ENCODE results near the gene SVOPL.
"Not testable (repeated sequence)": the region's sequence is repeated elsewhere in the genome, so short reads cannot be mapped to it uniquely, and the experiment has no call there.

The SVOPL gene

DNA sequence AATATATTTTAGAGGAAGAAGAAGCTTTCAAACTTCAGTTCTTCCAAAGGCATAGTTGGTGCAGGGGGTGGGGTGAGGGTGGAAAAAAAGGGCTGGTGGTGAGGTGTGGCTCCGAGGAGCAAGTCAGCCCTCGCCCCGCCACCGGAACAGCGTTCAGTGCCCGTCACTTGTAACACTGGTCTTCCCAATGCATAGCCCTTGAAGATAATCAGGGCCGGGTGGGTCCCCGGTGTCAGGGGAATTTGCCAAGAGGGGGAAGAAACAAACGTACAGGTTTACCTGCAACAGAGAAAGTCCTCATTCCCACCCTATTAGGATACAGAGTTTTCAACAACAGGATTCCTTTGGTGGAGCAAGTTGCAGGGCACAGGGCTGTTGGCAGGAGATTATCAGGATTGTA lies 1.5 kb downstream of the SVOPL start:
- DNase-seq: no peak

DNA sequence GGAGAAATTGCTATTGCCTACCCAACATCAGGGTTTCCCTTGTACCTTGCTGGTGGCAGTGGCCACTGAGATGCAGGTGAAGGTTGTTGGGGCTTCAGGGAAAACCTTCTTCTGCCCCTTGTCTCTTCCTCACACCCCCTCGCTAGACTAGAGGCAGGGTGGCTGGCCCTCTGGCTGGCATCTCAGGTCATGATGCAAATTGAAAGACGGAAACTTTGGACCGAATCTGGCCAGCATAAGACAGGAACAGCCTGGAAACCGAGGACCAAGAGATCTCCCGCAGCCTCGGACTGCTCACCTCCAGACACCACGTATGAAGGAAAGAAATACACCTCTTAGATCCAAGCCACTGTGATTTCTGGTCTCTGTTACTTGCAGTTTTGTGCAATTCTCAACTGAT lies 2.9 kb downstream of the SVOPL start:
- no peak for DNase-seq

DNA sequence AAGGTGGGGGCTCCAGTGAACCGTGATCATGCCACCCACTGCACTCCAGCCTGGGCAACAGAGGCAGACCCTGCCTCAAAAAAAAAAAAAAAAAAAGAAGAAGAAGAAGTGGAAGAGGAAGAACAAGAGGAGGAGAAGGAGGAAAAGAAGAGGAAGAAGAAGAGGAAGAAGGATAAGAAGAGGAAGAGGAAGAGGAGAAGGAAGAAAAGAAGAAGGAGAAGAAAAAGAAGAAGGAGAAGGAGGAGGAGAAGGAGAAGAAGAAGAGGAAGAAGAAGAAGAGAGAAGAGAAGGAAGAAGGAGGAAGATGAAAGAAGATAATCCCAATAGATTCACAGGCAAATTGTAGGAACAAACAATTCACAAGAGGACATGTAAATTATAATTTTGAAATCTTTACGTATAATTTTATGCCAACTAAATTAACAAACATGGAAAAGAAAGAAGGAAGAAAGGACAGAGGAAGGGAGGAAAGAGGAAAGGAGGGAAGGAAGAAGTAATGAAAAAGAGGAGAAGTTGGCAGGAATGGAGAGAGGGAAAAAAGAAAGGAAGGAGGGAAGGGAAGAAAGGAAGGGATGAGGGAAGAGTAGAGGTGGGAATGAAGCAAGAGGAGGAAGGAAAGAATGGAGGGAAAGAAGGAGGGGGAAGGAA lies 3.5 kb downstream of the SVOPL start:
- DNase-seq: no peak

DNA sequence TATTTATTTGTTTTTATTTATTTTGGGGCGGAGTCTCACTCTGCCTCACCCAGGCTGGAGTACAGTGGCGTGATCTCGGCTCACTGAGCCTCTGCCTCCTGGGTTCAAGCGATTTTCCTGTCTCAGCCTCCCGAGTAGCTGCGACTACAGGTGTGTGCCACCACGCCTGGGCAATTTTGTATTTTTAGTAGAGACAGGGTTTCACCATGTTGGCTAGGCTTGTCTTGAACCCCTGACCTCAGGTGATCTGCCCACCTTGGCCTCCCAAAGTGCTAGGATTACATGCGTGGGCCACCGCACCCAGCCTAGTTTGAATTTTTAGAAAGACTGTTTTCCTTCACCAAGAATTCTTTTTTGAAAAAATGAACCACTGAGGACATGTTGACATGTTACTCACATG lies 5.4 kb downstream of the SVOPL start:
- DNase-seq: not testable (repeated sequence)

DNA sequence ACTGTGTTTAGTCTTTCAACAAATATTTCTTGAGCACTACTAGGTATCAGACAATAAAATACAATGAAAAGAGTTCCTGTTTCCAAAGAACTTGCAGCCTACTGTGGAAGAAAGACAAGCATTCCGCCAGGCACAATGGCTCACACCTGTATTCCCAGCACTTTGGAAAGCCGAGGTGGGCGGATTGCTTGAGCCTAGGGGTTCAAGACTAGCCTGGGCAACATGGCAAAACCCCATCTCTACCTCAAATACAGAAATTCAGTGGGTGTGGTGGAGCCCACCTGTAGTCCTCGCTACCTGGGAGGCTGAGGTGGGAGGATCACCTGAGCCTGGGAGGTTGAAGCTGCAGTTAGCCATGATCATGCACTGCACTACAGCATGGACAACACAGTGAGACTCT lies 6.1 kb downstream of the SVOPL start:
- no peak for DNase-seq

DNA sequence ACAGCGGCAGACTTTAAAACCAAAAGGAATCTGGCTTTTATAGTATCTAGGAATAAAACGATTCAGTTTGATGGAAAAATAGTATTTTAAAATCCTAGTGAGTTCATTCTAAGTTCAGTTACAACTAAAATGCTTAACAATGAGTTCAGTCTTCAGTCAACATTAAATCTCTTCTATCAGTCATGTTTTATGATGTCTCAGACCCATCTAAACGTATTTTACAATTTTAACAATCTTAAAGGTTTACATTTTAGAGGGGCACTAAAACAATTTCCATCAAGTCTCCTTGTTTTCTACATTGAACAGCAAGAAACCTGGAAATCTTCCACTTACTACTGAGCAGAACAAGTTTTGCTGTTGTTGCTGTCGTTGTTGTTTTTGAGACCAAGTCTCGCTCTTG lies 10.0 kb downstream of the SVOPL start:
- no peak for DNase-seq

DNA sequence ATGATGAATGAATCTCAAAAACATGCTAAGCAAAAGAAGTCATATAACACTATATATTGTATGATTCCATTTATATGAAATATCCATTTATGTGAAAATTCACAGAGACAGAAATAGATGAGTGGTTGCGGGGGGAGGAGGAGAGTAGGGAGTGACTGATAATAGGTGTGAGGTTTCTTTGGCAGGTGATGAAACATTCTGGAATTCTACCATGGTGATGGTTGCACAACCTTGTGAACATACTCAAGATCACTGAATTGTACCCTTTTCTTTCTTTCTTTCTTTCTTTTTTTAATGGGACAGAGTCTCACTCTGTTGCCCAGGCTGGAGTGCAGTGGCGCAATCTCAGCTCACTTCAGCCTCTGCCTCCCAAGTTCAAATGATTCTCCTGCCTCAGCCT lies 10.7 kb downstream of the SVOPL start:
- DNase-seq: no peak

DNA sequence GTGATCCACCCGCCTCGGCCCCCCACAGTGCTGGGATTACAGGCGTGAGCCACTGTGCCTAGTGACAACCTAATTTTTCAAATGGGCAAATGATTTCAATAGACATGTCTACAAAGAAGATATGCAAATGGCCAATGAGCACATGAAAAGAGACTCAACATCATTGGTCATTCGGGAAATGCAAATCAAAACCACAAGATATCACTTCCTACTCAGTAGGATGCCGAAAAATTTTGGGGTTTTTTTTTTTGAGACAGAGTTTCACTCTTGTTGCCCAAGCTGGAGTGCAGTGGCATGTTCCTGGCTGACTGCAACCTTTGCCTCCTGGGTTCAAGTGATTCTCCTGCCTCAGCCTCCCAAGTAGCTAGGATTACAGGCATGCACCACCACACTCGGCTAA lies 13.1 kb downstream of the SVOPL start:
- not testable (repeated sequence) for DNase-seq

DNA sequence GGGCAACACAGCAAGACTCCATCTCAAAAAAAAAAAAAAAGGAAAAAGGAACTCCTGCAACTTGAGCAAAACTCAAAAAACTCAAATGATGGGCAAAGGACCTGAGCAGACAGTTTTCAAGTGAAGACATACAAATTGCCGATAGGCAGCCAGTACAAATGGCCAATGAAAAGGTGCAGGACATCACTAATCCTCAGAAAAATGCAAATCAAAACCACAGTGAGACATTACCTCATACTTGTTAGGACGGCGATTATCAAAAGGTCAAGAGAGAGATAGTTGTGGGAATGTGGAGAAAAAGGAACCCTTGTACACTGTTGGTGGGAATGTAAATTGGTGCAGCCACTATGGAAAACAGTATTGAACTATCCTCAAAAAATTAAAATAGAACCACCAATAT lies 16.8 kb downstream of the SVOPL start:
- no peak for DNase-seq

DNA sequence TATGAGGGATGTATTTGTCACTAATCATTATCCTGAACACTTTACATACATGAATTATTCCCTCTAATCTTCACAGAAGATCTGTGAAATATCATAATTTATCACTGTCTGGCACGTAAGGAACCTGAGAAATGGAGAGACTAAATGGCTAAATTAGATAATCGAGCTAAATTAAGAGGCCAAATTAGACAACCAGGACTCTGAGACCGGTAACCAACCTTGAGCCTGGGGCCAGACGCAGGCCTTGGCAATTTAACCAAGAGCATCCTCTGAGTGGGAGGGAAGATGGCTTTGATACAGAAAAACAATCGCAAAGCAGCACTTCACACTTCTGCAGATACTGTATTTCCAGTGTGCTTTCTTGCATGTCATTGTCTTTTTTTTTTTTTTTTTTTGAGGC lies 21.4 kb downstream of the SVOPL start:
- no peak for DNase-seq

DNA sequence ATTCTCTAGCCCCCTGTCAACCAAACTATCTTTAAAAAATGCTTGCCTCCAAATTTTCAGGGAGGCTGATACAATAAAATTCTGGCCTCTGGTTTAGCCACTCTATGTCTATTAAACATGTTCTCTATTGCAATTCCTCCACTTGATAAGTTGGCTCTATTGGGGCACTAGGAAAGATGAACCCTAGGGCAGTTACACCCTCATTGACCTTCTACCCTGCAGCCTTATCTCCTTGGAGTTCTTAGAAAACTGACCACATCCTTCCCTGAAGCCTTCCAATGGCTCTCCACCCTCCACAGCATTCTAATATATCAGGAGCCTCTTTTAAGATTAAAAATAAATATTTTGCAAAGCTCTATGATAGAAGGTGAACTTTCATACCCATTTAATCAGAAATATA lies 30.6 kb downstream of the SVOPL start:
- DNase-seq: no peak

DNA sequence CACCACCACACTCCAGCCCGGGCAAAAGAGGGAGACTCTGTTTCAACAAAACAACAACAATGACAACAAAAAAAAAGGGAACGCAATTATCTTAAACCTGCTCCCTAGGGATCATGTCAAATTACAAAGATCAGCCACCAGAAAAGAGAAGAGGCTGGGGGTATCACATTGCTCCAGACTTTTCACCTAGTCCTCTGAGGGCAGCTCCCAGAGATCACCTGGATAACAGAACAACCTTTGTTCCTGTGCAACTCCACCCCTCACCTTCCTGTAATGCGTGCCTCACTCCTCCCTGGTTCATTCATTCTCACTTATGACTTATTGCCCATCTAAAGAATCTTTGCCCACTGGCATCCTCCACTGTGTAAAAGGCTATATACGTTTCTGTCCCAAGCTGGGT lies 31.8 kb downstream of the SVOPL start:
- no peak for DNase-seq

DNA sequence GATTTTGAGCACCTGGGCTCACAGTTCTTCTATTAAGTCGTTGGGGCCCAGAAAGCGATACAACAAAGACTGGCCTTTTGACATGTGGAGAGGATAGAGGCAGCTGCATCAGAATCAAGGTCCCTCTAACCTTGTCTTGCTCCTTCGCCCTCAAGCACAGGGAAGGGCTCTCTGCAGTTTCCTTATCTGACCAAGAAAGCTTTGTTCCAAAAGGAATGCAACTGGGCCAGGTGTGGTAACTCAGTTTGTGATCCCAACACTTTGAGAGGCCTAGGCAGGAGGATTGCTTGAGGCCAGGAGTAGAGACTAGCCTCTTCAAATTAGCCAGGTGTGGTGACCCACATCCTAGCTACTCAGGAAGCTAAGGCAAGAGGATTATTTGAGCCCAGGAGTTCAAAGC lies 32.2 kb downstream of the SVOPL start:
- no peak for DNase-seq

DNA sequence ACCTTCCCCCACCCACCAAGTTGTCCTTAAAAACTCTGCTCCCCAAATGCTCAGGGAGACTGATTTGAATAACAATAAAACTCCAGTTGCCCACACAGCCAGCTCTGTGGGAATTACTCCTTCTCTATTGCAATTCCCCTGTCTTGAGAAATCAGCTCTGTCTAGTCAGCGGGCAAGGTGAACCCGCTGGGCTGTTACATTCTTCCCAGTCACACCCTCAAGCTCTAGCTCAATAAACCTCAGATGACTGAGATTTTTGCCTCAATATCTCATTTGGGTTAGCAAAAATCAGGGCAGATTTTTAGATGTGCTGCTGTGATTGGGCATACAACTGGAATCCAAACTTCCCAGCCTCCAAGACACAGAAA lies 32.9 kb downstream of the SVOPL start:
- no peak for DNase-seq

DNA sequence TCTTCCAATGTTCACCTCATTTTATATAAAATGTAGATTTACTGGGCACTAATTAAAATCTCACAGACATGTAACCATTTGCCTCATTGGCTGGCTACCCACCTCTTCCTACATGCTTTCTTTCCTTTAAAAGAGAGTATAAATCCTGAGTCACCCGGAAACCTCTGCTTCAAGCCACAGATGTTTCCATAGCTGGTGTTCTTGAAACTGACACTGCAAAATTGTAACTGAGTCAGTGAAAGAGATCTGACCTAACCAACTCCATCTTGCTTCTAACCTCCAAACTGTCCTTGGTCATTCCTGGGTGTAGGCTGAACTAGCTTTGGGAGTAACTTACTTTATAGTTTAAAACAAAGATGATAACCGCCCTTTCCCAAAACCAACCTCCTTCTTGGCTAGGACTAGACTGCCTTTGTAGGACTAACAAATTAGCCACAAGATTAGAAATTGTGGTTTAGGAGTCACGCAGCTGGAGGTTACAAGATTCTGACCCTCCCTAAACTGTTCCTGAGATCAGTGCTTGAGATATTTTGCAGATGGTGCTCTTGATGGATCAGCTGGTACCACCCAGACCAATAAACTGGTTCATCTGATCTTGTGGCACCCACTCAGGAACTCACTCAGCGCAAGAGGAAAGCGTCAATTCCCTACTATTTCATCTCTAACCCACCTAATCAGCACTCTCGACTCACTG lies 33.5 kb downstream of the SVOPL start:
- DNase-seq: no peak

DNA sequence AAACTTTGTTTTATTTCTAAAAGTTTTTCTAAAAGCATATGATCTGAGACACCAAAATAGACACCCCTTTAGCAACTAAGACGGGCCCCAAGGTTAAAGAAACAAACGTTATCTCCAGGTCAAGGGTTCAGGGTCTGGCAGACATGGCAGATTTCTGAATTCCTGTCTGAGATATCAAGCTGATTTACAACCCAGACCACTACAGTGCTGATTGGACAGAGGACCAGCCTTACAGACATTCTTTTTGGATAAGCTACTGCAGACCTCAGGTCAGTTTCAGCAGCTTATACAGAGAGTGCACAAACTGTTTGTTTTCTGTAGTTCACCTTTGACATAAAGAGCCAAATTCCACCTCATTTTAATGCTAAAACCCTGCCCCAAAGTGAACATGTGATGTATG lies 34.8 kb downstream of the SVOPL start:
- DNase-seq: no peak

DNA sequence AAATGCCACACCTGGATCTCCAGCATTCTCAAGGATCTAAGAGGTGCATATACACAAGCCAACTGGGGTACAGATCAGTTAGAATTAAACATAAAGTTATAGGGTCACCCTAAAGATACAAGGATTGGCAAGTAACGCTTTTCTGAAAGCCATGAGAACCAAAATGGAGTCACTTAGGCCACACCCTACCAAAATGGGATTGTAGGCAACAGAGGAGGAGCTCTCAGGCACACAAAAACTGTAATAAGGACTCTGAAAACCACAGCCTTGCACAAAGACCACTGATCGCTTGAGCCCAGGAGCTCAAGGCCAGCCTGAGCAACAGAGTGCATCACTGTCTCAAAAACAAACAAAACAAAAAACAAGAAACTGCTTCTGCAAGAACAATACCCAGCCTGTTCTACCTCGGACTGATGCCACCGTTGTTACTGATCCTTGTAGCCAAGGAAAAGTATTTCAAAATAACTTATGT lies 35.5 kb downstream of the SVOPL start:
- DNase-seq: no peak

DNA sequence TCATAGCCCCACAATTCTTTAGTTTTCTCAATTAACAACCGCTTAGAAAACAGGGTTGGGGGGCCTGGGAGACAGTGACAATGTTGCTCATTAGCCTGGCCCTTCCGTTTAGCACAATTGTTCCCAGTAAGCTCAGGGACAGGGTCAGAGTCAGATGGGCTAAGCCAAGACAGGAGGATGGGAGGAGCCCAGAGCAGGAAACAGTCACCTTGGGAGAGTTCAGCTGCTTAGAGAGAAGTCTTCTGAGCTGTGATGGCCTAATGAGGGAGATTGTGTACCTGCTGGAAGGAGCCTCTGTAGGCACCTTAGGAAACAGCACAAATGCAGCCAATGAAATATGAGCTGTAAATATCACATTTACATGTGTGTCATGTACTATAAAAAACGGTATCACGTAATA lies 35.9 kb downstream of the SVOPL start:
- no peak for DNase-seq

DNA sequence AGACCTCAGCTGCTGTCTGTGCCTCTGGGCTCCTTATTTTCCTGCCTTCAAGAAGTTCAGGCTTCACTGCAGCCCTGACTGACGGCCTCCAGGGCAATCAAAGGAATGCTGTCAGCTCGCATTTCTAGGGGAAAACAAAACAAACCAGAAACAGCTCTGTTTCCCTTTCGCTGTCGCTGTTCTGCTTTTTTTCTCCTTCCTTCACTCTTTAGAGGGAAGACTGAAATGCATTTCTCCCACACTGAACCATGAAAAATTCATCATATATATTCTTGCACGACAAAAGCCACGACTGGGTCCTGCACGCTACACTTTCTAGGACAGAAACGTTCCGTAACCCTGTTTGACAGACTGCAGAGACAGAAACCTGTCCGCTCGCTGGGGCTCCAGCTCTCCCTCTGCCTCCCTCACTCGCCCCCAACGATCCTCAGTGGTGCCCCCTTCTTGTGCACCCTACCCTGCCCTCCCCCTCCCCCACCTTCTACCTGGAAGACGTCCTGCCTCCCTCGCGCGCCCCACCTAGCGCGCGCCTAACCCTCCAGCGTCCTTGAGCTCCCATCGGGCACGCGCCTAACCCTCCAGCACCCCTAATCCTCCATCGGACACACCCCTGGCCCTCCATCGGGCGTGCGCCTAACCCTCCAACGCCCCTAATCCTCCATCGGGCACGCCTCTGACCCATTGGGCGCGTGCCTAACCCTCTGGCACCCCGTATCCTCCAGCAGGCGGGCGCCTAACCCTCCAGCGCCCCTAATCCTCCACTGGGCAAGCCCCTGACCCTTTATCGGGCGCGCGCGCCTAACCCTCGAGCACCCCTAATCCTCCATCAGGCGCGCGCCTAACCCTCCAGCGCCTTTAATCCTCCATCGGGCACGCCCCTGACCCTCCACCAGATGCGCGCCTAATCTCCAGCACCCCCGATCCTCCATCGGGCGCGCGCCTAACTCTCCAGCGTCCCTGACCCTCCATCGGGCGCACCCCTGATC lies 37.1 kb downstream of the SVOPL start:
- DNase-seq: peak; percentile 65

DNA sequence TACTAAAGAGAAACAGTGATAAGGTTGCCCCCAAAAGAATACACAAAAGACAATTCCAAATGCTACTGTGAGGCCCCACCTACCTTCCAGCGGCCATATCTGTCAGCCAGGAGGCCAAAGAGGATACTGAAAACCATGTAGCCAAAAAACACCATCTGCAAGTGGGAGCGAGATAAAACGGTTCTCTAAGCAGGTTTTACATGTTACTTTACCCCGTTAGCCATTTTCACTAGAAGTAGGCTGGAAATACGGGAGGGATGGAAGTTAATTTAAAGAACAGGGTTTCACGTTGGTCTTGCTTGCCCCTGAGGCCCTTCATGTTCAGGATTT lies 38.2 kb downstream of the SVOPL start:
- no peak for DNase-seq

DNA sequence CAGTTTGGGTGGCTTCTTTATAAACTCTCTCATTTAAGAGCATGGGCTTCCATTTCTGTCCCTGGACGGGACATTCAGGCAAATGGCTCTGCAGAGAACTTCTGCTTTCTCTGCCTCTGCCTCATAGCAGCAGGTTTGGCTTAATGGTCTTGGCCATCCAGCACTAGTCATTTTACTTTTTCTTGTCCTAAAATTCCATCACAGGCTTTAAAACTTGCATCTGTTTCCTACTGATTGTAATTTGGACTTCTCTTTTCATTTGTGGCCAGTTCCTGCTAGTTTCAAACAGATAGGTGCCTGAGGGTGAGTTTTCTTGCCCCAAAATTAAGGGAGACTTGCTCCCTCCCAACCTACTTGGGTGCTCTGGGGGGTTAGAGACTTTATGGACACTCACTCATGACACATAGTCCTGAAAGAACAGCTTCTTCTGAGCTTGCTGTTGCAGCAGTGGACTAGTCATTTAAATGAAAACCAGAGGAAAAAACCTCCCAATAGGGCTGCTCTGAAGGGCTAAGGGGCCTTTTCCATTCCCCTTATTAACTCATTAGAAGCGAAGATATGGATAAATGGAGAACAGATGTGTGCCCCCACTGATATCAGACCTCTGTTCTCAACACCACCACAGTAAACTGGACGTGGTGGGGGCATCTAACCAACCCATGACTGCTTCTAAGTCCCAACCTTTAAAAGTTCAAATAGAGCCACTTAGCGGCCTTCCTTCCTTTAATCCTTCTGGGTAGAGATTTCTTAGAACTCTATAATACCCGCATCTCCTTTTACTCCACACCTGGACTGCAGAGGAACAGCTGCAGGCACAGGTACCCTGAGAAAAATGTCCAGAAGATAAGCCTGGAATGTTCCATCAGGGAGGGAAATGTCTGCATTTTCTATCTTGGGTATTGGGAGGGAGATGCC lies 38.8 kb downstream of the SVOPL start:
- DNase-seq: no peak

DNA sequence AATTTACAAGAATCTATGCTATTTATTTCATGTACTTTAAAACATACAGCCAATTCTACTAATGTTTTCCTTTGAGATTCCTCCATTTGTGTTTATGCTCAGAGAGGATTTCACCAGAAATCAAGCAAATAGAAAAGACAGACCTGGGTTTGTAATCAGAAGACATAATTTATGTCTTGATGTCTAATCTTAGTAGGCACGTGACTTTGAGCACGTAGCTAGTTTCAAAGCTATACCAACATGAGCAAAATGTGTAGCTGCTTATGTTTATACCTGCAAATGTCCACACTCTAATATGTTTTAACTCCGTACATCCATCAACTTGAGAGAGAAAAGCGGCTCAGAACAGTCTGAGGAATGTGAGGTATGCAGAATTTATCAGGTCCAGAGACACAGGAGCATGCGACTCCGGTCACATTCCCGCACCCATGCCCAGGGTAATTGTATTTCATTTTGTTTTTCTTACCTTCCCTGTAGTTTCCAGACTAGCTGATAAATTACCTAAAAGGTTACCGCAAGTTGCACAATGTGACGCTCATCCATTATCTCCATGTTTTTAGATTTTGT lies 40.0 kb downstream of the SVOPL start:
- no peak for DNase-seq

DNA sequence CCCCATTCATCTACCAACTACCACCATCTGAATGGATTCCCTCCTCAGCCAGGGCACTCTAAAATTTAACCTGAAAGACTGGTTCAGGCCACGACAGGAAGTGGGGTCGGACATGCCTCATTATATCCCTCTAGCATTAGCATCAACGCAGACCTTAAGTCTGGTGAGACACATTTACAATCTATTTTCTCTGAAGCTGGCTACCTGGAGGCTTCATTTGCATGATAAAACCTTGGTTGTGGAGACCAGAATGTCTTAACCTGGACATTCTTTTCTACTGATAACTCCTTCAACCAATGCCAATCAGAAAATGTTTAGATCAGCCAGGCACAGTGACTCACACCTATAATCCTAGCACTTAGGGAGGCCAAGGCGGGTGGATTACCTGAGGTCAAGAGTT lies 42.3 kb downstream of the SVOPL start:
- DNase-seq: no peak

Data from NCI-H1092 treated with DMSO at 0.1 percent for 48 hours (cell line).